HEK293 (cell line): Measurements from ENCODE around the gene TRAF2.

ENCODE experiments used
- CTCF ChIA-PET: fragments of 350-600 bp; formaldehyde crosslinking; extraction: SDS; loops from one replicate; lab custom pipeline; 2021; ENCODE audit warnings: antibody characterized with exemption; lab: Yijun Ruan, JAX
- POLR2A ChIA-PET: fragments of 300-600 bp; formaldehyde crosslinking; extraction: SDS; loops from one replicate; lab custom pipeline; 2020; ENCODE audit warnings: antibody characterized with exemption, inconsistent platforms; lab: Yijun Ruan, JAX
- H3K27ac ChIP-seq: fragments of 200-500 bp; sonication (Bioruptor generic); 2 replicates; pipeline ENCODE4 v1.5.1; 2014; ENCODE audit warnings: low read depth, low read length, control low read depth, inconsistent platforms; ENCODE audit errors: extremely low read depth
- H3K36me3 ChIP-seq, 2 experiments: fragments of 200-500 bp in 1 of 2; sonication (Bioruptor generic) in 1 of 2; 1 replicate in 1 of 2; 2 replicates in 1 of 2; pipeline ENCODE4 v1.5.1; 2014 to 2017; ENCODE audit warnings: inconsistent platforms in 2 of 2, low read length in 2 of 2; ENCODE audit not compliant: control insufficient read depth in 2 of 2, insufficient read depth in 1 of 2
- H3K4me1 ChIP-seq: fragments of 200-500 bp; sonication (Bioruptor generic); 2 replicates; pipeline ENCODE4 v1.5.1; 2014; ENCODE audit warnings: mild to moderate bottlenecking, low read length, inconsistent platforms; ENCODE audit not compliant: control insufficient read depth, insufficient read depth
- H3K4me3 ChIP-seq: 2 replicates; pipeline ENCODE4 v1.5.1; 2011; ENCODE audit warnings: low read depth, mild to moderate bottlenecking, control low read depth, low read length, moderate library complexity
- H3K9me3 ChIP-seq: fragments of 200-500 bp; sonication (Bioruptor generic); 2 replicates; pipeline ENCODE4 v1.5.1; 2014; ENCODE audit warnings: low read depth, low read length, inconsistent platforms; ENCODE audit not compliant: control insufficient read depth, insufficient read depth
- OSR2 ChIP-seq: fragments of 450-650 bp; formaldehyde crosslinking; IDR thresholded peaks from 2 replicates; pipeline ENCODE4 v1.5.1; 2016; ENCODE audit warnings: missing biosample characterization, missing genetic modification characterization
- SCRT1 ChIP-seq: fragments of 450-650 bp; formaldehyde crosslinking; IDR thresholded peaks from 2 replicates; pipeline ENCODE4 v1.5.1; 2016; ENCODE audit warnings: missing biosample characterization, missing genetic modification characterization, borderline replicate concordance
- SCRT2 ChIP-seq: fragments of 450-650 bp; formaldehyde crosslinking; IDR thresholded peaks from 2 replicates; pipeline ENCODE4 v1.5.1; 2016; ENCODE audit warnings: missing biosample characterization, missing genetic modification characterization
- SP2 ChIP-seq: fragments of 450-650 bp; formaldehyde crosslinking; IDR thresholded peaks from 2 replicates; pipeline ENCODE4 v1.5.1; 2016; ENCODE audit warnings: missing biosample characterization, missing genetic modification characterization
- YY2 ChIP-seq: fragments of 450-650 bp; formaldehyde crosslinking; IDR thresholded peaks from 2 replicates; pipeline ENCODE4 v1.5.1; 2016; ENCODE audit warnings: missing biosample characterization, missing genetic modification characterization
- ZFP3 ChIP-seq: fragments of 450-650 bp; formaldehyde crosslinking; IDR thresholded peaks from 2 replicates; pipeline ENCODE4 v1.5.1; 2016; ENCODE audit warnings: low read depth, missing biosample characterization, missing genetic modification characterization
- ZFP41 ChIP-seq: fragments of 450-650 bp; formaldehyde crosslinking; IDR thresholded peaks from 2 replicates; pipeline ENCODE4 v1.5.1; 2016; ENCODE audit warnings: missing biosample characterization, missing genetic modification characterization, borderline replicate concordance
- ZNF10 ChIP-seq: fragments of 450-650 bp; formaldehyde crosslinking; IDR thresholded peaks from 2 replicates; pipeline ENCODE4 v1.5.1; 2017; ENCODE audit warnings: missing biosample characterization, missing genetic modification characterization
- ZNF157 ChIP-seq: fragments of 450-650 bp; formaldehyde crosslinking; IDR thresholded peaks from 2 replicates; pipeline ENCODE4 v1.5.1; 2016; ENCODE audit warnings: missing biosample characterization, missing genetic modification characterization
- ZNF16 ChIP-seq: fragments of 450-650 bp; formaldehyde crosslinking; IDR thresholded peaks from 2 replicates; pipeline ENCODE4 v1.5.1; 2016; ENCODE audit warnings: low read depth, missing biosample characterization, missing genetic modification characterization
- ZNF174 ChIP-seq: fragments of 450-650 bp; formaldehyde crosslinking; IDR thresholded peaks from 2 replicates; pipeline ENCODE4 v1.5.0; 2017; ENCODE audit warnings: missing biosample characterization, mild to moderate bottlenecking, missing genetic modification characterization
- ZNF23 ChIP-seq: fragments of 450-650 bp; formaldehyde crosslinking; IDR thresholded peaks from 2 replicates; pipeline ENCODE4 v1.5.1; 2016; ENCODE audit warnings: missing biosample characterization, missing genetic modification characterization, borderline replicate concordance
- ZNF324 ChIP-seq: fragments of 450-650 bp; formaldehyde crosslinking; IDR thresholded peaks from 2 replicates; pipeline ENCODE4 v1.5.1; 2016; ENCODE audit warnings: missing biosample characterization, missing genetic modification characterization
- ZNF354C ChIP-seq: fragments of 450-650 bp; formaldehyde crosslinking; IDR thresholded peaks from 2 replicates; pipeline ENCODE4 v1.5.1; 2016; ENCODE audit warnings: missing biosample characterization, missing genetic modification characterization, low read depth, borderline replicate concordance
- ZNF626 ChIP-seq: fragments of 450-650 bp; sonication (Bioruptor Pico); formaldehyde crosslinking; IDR thresholded peaks from 2 replicates; pipeline ENCODE4 v1.5.1; 2018; ENCODE audit warnings: missing biosample characterization, missing genetic modification characterization, inconsistent platforms
- ZNF707 ChIP-seq: fragments of 450-650 bp; formaldehyde crosslinking; IDR thresholded peaks from 2 replicates; pipeline ENCODE4 v1.5.1; 2016; ENCODE audit warnings: missing biosample characterization, missing genetic modification characterization
- ZNF747 ChIP-seq: fragments of 450-650 bp; formaldehyde crosslinking; IDR thresholded peaks from 2 replicates; pipeline ENCODE4 v1.5.1; 2016; ENCODE audit warnings: missing biosample characterization, missing genetic modification characterization
- TF ChIP-seq, protein P1 (sequence below): fragments of 450-650 bp; formaldehyde crosslinking; IDR thresholded peaks from 2 replicates; pipeline ENCODE4 v1.5.1; 2017; ENCODE audit warnings: missing biosample characterization, missing genetic modification characterization
- TF ChIP-seq, protein P2 (sequence below): fragments of 450-650 bp; formaldehyde crosslinking; IDR thresholded peaks from 2 replicates; pipeline ENCODE4 v1.5.1; 2016; ENCODE audit warnings: missing biosample characterization, missing genetic modification characterization
- TF ChIP-seq, protein P3 (sequence below): fragments of 450-650 bp; formaldehyde crosslinking; IDR thresholded peaks from 2 replicates; pipeline ENCODE4 v1.5.1; 2016; ENCODE audit warnings: missing biosample characterization, missing genetic modification characterization, borderline replicate concordance

Gene TRAF2

GRCh38 chr9:136913701-136914438, 27.6 kb downstream of the TRAF2 start:
- H3K9me3 ChIP-seq, result no peaks in the 10 kb centered on the region
- TF ChIP-seq, protein P1, sequence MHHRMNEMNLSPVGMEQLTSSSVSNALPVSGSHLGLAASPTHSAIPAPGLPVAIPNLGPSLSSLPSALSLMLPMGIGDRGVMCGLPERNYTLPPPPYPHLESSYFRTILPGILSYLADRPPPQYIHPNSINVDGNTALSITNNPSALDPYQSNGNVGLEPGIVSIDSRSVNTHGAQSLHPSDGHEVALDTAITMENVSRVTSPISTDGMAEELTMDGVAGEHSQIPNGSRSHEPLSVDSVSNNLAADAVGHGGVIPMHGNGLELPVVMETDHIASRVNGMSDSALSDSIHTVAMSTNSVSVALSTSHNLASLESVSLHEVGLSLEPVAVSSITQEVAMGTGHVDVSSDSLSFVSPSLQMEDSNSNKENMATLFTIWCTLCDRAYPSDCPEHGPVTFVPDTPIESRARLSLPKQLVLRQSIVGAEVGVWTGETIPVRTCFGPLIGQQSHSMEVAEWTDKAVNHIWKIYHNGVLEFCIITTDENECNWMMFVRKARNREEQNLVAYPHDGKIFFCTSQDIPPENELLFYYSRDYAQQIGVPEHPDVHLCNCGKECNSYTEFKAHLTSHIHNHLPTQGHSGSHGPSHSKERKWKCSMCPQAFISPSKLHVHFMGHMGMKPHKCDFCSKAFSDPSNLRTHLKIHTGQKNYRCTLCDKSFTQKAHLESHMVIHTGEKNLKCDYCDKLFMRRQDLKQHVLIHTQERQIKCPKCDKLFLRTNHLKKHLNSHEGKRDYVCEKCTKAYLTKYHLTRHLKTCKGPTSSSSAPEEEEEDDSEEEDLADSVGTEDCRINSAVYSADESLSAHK (tag by site-specific recombination), result no peak
- TF ChIP-seq OSR2 (tag by site-specific recombination) (no peak), ZNF626 (tag by site-specific recombination) (no peak), ZNF707 (tag by site-specific recombination) (no peak), ZFP3 (no peak), ZNF10 (tag by site-specific recombination) (no peak), ZNF354C (no peak), YY2 (tag by site-specific recombination) (no peak)
- no peak overlapping the region for H3K27ac ChIP-seq
- CTCF ChIA-PET, result interaction anchor here (0.5 kb wide), 1 partner anchor 174 kb away, joined by 4 read pairs; no protein-coding TSS in a partner anchor
- H3K4me3 ChIP-seq, result no peak overlapping the region
- POLR2A ChIA-PET, result no interaction called here
- H3K4me1 ChIP-seq, result no peaks in the 10 kb centered on the region
- H3K36me3 ChIP-seq, result peaks cover 9 to 76% of the 10 kb centered on the region in 2 experiments; a peak in 2 of 3 replicates

DNA sequence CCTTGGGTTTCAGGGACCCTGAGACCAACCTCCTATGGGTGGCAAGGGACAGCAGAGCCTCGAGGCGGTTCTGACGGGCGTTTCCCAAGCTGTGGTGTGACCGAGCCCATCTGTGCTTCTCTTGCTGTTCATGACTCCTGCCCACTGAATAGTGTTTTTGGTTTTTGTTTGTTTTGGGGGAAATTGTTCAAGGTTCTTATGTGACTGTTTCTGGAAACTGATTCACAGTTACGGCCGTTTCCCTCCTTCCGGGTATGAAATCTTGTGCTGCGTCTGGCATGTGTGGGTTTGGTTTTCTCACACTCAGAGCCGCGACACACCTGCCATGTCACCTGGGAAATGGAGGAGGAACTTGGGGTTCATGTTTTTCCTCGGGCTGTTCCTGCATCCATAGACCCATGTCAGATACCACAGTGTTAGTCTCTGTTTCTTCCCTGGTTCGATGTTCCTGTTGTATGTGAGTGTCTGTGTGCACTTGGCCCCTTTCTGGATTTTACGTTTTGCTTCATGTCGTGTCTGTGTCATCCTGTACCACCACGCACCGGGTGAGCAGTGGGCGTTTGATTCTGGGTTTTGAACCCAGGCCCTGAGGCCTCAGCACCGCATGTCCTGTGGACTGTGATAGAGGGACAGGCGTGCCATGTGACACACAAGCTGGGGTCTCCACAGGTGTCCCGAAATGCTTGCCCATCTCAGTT, 29.5 kb downstream of the TRAF2 start:
- H3K27ac ChIP-seq, result no peak overlapping the region
- H3K36me3 ChIP-seq, result peaks cover 9 to 70% of the 10 kb centered on the region in 2 experiments; a peak in 2 of 3 replicates
- CTCF ChIA-PET, result interaction anchor here (0.5 to 0.6 kb wide), 2 partner anchors 8 to 68 kb away, joined by 3 read pairs; no protein-coding TSS in a partner anchor
- 0 out of 2 replicates have a peak, but pooled peaks have one; percentile 17 for TF ChIP-seq SCRT1 (tag by site-specific recombination)
- no peak for TF ChIP-seq ZNF747 (tag by site-specific recombination)
- no peaks in the 10 kb centered on the region for H3K9me3 ChIP-seq
- POLR2A ChIA-PET, result interaction anchor here (0.7 kb wide), 1 partner anchor 35 kb away, joined by 3 read pairs; no protein-coding TSS in a partner anchor
- no peak overlapping the region for H3K4me3 ChIP-seq
- no peaks in the 10 kb centered on the region for H3K4me1 ChIP-seq

- H3K4me3 ChIP-seq, result no peak overlapping the region
- no peak overlapping the region for H3K27ac ChIP-seq
- CTCF ChIA-PET, result interaction anchor here (0.5 to 1.4 kb wide), 2 partner anchors 32 to 68 kb away, joined by 3 read pairs; no protein-coding TSS in a partner anchor
- no peaks in the 10 kb centered on the region for H3K9me3 ChIP-seq
- POLR2A ChIA-PET, result interaction anchor here (0.7 kb wide), 1 partner anchor 35 kb away, joined by 3 read pairs; no protein-coding TSS in a partner anchor
- no peaks in the 10 kb centered on the region for H3K4me1 ChIP-seq
- H3K36me3 ChIP-seq, result peaks cover 9 to 69% of the 10 kb centered on the region in 2 experiments; a peak in 2 of 3 replicates
- TF ChIP-seq SCRT2 (tag by site-specific recombination) (peak; percentile 86), ZNF157 (tag by site-specific recombination) (no peak), ZNF174 (tag by site-specific recombination) (no peak), ZNF23 (tag by site-specific recombination) (no peak), ZNF16 (tag by site-specific recombination) (no peak), ZFP41 (no peak), SP2 (tag by site-specific recombination) (no peak), ZNF324 (tag by site-specific recombination) (no peak), YY2 (tag by site-specific recombination) (no peak), ZNF354C (no peak)
- TF ChIP-seq, protein P2, sequence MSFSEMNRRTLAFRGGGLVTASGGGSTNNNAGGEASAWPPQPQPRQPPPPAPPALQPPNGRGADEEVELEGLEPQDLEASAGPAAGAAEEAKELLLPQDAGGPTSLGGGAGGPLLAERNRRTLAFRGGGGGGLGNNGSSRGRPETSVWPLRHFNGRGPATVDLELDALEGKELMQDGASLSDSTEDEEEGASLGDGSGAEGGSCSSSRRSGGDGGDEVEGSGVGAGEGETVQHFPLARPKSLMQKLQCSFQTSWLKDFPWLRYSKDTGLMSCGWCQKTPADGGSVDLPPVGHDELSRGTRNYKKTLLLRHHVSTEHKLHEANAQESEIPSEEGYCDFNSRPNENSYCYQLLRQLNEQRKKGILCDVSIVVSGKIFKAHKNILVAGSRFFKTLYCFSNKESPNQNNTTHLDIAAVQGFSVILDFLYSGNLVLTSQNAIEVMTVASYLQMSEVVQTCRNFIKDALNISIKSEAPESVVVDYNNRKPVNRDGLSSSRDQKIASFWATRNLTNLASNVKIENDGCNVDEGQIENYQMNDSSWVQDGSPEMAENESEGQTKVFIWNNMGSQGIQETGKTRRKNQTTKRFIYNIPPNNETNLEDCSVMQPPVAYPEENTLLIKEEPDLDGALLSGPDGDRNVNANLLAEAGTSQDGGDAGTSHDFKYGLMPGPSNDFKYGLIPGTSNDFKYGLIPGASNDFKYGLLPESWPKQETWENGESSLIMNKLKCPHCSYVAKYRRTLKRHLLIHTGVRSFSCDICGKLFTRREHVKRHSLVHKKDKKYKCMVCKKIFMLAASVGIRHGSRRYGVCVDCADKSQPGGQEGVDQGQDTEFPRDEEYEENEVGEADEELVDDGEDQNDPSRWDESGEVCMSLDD (tag by site-specific recombination), result no peak
- TF ChIP-seq, protein P3, sequence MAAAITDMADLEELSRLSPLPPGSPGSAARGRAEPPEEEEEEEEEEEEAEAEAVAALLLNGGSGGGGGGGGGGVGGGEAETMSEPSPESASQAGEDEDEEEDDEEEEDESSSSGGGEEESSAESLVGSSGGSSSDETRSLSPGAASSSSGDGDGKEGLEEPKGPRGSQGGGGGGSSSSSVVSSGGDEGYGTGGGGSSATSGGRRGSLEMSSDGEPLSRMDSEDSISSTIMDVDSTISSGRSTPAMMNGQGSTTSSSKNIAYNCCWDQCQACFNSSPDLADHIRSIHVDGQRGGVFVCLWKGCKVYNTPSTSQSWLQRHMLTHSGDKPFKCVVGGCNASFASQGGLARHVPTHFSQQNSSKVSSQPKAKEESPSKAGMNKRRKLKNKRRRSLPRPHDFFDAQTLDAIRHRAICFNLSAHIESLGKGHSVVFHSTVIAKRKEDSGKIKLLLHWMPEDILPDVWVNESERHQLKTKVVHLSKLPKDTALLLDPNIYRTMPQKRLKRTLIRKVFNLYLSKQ (tag by site-specific recombination), result no peak
Observed at GRCh38 chr9:136916330-136917184, 30.2 kb downstream of the TRAF2 start.
